ENCODE measurements around the gene RTP2.
"Not testable (repeated sequence)": the region's sequence is repeated elsewhere in the genome, so short reads cannot be mapped to it uniquely, and the experiment has no call there.

Gene RTP2

DNA sequence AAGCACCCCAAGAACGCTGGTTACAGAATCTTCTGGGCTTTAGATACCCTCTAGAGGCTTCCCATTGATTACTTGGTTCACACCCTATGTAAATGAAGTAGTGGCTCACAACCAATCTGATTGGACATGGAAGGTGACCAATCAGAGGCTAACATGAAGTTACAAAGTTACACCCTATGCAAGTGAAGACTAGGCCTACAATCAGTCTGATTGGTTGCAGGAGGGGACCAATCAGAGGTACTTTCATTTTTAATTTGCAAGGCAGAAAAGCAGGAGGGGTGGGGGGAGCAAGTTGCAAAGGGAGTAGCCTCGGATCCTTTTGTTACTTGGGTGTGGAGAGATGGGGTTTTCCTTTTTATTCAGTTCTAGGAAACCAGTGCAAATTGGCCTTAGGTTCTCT is 11.1 kb upstream of the RTP2 start:
- DNase-seq (ENCODE audit: low spot score) = no peak

DNA sequence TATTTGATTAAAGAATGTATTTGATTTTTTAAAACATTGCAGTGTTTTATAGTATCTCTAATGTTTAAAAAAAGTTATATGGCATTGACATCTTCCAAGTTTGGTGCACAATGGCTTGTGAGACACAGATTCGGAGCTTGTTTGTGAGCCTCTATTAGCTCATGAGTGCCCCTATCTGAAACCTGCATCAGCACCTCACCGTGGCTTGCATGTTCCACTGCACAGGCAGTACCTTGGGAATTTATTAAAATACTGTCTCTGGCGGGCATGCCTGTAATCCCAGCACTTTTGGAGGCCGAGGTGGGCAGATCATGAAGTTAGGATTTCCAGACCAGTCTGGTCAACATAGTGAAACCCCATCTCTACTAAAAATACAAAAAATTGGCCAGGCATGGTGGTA is 6.8 kb upstream of the RTP2 start:
- DNase-seq (ENCODE audit: low spot score) = no peak

DNA sequence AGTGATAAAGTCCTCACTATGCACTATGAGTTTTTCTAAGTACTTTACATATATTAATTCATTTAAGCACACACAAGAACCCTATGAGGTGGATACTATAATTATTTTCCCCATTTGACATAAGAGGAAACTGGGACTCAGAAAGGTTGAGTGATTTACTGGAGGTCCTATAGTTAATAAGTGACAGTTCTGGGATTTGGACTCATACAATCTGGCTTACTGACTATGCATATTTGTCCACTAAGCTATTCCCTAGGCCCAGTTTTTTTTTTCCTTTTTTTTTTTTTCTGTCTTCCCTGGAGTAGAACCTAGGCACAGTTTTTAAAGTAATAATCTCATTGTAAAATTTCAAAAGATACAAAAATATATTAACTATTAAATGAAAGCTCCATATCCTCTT is 6.3 kb upstream of the RTP2 start:
- no peak for DNase-seq (ENCODE audit: low spot score)

DNA sequence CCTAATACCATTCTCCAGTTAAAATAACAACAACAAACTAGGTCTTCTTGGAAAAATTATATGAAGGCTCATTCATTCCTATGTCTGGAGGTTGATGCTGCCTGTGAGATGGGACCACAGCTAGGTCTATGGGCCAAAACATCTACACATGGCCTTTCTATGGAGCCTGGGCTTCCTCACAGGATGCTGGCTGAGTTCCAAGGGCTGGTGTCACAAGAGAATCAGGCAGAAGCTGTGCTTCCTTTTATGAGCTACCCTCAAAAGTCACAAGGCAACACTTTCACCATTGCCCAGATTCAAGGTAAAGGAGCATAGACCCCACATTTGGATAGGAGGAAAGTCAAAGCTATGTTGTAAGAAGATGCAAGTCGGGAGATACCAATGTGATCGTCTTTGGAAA is 4.6 kb upstream of the RTP2 start:
- DNase-seq (ENCODE audit: low spot score) = no peak

DNA sequence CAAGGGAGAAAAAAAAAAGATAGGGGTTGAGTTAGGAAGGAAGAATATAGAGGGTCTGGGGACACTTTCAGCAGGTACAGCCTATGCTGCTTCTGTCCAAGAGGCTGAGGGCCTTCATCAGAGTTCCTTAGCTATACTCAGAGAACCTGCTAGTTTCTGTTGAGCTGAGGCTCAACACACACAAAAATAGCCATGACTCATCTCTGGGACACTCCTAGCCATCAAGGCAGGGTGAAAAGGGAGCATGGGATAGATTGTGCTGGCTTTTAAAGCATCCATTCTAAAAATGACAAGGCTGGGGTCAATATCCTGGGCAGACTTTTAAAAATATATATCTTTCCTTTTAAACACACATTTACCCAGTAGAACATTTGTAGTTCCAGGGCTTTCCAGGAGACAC is 2.8 kb upstream of the RTP2 start:
- DNase-seq (ENCODE audit: low spot score) = peak; percentile 63

DNA sequence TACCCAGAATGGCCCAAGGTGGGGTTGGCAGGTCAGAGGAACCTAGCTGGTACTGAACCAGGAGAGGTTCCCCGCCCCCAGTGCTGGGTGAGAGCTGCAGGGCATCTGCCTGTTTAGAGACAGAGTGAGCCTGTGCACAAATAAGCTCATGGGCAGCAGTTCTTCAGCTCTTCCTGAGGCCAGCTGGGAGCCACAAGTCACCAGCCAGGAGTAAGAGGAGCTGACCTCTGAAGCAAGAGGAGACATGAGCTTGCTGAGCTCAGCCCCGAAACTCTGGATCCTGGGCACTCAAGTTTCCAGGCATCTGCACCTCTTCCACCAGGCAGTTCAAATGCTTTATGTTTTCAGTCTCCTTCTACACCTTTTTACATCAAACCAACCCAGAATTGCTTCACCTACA is 2.1 kb downstream of the RTP2 start:
- no peak for DNase-seq (ENCODE audit: low spot score)

DNA sequence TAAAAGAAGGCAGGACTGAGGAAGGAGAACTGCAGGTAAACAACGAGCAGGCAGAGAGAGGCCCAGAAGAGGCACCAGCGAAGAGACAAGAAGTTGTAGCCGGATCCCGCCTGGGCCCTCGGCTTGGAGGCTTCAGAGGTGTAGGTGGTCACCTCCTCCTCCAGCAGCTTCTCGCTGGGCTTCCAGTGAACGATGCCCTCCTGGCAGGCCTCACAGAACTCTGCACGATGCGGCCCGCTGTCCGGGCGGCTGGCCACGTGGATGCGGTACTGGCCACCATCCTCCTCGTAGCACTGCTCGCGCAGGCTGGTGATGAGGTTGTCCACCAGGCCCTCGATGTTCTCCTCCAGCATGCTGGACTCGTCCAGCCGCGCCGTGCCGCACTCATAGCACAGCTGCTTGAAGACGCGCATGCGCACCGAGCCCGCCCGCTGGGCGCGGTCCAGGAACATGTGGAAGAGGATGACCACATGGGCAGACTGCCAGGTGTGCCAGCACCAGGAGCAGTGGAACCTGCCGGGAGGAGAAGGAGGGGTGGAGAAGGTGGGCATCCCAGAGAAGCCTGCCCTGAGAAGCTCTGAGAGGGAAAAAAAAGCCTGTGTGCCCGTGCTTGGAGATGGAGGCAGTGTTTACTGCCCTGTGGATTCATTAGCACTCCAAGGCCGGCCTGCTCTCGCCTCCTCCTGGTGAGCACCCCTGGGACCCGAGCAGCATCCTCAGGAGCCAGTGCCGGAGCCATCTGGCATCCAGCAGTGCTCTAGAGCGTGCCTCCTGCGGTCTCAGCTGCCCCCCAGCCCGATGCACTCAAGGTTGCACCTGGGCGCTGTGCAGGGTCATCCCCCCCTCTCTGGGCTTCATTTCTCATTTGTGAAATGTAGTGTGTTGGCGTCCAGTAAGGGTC is 3.6 kb downstream of the RTP2 start:
- no peak for DNase-seq (ENCODE audit: low spot score)

DNA sequence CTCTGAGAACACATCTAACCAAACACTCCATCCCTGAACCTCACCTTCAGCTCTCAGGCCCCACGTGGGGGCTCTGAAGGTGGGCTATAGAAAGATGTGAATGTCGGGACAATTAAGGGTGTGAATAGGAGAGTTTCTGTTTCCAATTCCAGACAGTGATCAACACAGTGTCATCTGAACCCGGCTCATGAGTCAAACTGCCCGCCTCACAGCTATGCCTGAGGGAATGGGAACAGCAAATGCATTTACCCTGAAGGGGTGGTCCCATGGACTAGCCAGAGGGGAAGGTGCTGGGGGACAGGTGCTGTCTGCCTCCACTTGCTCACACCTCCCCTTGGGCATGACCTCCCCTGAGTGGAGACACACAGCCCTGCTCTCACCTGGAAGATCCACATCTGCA is 6.3 kb downstream of the RTP2 start:
- no peak for DNase-seq (ENCODE audit: low spot score)

DNA sequence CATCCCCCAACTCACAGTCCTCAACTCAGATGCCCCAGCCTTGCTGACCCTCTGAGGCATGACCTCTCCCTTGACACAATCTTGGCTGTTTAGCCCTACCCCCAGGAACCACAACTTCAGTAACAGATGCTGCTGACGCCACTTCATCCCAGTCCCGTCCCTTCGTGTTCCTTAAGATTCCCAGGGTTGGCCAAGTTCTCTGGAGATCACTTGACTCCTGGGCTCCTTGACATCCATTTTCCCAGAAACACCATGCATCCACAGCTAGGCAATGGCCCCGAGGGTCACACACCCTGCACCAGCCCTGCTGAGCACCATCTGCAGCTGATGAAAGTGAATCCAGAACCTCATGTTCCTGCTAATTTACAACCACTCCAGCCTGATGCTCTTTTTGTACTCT is 6.9 kb downstream of the RTP2 start:
- DNase-seq (ENCODE audit: low spot score) = no peak

DNA sequence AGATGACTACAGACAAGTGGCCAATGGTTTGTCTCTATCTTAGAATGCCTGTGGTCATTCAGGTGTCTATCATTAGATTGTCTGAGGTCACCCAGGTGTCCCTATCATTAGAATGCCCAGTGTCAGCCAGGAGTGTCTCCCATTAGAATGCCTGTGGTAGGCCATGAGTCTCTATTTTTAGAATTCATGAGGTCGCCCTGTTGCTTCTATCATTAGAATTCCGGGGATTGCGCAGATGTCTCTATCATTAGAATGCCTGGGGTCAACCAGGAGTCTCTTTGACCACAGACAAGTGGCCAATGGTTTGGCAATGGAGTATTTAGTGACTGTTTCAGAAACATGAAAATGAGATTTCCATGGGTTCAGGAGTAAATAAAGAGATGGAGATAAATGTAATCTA is 7.6 kb downstream of the RTP2 start:
- DNase-seq (ENCODE audit: low spot score) = peak; percentile 54

DNA sequence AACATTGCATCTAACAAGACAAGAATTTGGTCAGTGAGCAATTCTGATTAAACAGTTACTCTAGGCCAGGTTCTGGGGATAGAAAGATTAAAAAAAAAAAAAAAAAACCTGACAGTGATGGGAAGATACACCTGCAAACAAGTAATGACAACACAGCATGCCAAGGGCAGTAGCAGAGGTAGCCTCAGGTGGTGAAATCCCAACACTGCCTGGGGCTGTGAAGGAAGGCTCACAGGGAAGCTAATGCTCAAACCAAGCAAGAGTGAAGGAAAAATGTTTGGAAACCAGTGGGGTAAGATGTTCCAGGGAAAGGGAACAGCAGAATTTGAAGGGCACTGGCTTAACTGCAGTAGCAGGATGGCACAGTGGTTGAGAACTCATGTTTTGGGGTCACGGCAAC is 8.9 kb downstream of the RTP2 start:
- DNase-seq (ENCODE audit: low spot score) = no peak

DNA sequence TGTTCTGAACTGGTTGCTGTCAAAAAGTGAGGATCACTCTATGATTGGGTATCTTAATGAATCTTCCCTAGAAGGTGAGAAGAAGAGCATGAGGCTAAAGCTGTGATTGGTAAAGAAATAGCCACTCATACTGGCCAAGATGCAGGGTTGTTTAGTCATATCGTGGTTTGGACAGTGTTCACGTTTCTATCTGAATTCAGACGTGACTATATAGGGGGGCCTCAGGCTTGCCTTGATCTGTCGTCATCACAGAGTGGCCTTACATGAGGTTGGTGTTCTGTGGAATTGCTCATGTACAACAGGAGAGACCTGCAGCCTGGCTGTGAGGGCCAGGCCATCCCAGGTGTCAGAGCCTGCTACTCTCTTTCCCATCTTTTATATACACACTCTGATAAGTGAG is 12.4 kb downstream of the RTP2 start:
- no peak for DNase-seq (ENCODE audit: low spot score)

DNA sequence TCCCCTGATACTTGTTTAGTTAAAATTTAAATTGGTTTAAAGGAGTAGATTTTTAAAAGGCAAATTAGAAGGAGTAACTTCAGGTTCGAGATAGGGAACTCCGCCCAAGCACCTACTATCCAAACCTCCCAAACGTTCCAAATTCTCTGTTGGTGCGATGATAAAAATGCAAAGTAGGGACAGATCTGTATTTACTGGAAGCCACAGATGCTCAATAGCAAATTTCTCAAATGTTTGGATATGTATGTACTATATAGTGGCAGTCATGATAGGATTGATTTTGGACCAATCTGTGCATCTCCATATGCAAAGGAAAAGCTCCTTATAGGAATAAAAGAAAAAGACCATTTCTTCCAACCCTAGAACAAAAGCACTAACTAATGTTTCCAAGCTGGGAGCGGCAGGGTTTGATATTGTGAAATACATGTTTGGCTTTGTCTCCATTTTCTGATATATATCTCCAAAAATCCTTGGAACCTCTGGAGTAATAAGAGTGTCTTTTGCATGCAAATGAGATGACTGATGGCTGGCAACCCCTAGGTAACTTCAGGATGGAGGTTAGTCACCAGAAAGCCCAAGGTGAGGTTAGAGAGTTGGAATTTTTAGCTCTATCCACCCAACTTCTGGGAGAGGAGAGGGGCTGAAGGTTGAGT is 15.6 kb downstream of the RTP2 start:
- DNase-seq (ENCODE audit: low spot score) = no peak

DNA sequence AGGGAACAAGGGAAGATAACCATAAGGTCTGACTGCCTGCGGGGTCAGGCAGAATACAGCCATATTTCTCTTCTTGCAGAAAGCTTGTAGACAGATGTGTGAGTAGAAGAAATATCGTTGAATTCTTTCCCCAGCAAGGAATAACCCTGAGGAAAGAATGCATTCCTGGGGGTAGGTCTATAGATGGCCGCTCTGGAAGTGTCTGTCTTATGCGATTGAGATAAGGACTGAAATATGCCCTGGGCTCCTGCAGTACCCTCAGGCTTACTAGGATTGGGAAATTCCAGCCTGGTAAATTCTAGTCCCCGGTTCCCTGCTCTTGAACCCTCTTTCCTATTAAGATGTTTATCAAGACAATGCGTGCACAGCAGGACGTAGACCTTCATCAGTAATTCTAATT is 16.4 kb downstream of the RTP2 start:
- no peak for DNase-seq (ENCODE audit: low spot score)

DNA sequence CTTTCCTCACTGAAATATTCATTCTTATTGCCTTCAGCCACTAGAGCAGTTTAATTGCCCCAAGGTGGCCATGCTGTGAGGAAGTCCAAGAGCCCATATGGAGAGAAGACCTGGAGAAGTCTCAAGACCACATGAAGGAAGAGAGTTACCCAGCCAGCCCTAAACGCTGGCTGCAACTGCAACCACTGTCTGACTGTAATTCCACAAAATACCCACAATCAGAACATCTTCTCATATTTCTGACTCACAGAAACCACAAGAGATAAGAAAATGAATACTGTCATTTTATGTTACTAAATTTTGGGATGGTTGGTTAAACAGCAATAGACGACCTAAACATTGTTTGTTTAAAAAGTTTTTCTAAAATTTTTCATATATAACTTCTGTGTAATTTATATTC is 17.5 kb downstream of the RTP2 start:
- DNase-seq (ENCODE audit: low spot score) = no peak

DNA sequence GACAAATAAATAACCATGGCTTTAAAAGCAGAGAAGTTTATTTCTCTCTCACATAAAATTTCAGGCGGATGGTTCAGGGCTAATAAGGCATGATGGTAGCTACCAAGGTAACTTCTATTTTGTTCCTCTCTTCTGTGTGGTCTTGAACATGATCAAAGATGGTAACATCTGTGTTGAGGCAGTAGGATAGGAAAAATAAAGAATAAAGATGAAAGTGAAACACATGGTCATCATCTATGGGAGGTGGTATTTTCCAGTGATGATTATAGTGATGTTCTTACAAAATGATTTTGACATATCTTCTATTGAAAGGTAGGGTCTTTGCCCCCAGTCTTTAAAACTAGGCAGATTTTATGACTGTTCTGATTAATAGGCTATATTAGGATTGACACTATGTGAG is 17.9 kb downstream of the RTP2 start:
- no peak for DNase-seq (ENCODE audit: low spot score)

DNA sequence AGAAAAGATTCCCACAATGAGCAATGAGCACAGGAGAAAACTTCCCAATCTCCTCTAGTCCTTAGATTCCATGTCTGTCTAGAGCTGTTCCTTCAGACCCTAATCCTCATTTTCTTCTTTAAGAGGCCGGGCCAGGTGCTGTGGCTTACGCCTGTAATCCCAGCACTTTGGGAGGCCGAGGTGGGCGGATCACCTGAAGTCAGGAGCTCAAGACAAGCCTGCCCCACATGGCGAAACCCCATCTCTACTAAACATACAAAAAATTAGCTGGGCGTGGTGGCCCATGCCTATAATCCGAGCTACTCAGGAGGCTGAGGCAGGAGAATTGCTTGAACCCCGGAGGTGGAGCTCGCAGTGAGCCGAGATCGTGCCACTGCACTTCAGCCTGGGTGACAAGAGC is 20.6 kb downstream of the RTP2 start:
- DNase-seq (ENCODE audit: low spot score) = not testable (repeated sequence)

DNA sequence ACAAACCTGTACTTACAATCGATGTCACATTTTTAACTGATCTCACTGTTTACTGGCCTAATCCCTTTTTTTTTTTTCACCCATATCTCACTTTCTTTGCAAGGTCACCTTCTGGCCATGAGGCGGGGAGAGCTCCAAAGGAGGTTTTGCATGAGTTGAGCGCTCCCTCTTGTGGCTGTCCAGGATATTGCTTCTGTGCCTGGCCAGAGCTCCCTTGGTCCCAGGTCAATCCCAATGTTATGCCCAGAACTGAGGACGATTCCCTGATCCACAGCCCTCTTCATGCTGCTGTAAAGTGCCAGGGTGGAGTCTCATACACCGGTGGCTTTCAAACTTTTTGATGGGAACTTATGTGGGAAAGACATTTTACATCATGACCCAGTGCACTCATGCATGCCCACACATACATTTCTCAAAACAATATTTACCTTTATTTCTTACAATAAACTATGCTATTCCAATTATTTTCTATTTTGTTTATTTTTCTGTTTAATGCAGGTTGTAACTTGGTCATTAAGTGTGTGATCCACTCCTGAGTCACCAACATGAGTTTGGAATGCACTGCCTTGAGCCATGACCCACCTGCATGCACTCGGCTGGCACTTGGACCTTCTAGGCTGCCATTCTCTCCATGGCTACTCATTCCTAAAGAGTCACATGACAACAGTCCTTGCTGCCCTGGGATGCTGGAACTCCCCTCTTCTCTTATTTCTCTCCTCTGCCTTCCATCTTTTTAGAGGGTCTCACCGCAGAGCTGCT is 22.5 kb downstream of the RTP2 start:
- peak; percentile 61 for DNase-seq (ENCODE audit: low spot score)

DNA sequence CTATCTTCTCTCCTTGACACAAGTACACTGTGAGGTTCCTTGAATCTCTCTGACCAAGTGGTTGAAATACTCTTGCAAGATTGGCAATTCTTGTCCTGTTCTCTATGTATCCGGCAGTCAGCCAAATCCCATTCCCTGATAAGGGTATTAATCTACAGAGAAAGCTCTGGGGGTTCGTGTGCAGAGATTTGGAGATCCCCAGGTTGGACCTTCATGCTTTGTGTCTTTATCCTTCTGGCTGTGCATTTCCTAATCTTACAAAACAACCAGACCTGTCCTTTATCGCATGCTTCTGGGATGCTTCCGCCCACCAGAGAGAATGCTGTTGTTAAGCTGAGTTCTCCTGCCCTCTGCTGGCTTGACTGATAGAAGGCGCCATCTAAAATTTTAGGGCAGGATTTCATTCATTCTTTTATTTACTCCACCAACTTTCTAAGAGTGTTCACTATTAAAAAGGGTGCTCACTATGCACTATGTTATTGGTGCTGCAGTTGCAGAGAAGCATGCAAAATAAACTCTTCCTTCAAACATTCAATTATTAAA is 23.6 kb downstream of the RTP2 start:
- DNase-seq (ENCODE audit: low spot score) = peak; percentile 37

DNA sequence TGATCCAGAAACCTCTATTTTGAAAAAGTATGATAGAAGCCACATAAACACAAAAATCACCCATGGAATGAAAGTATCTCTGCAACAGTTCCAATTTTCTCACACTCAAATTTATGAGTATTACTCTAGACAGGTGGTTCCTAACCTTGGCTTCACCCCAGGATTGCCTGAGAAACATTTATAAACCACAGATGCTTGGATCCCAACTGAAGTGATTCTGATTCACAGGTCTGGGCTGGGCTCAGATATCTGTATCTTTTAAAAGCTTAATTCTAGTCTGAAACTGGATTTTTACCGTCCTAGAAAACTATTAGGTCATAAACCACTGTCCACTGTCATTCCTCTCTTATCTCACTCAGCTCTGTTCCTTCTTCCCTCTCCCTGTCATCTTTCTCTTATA is 24.8 kb downstream of the RTP2 start:
- no peak for DNase-seq (ENCODE audit: low spot score)

DNA sequence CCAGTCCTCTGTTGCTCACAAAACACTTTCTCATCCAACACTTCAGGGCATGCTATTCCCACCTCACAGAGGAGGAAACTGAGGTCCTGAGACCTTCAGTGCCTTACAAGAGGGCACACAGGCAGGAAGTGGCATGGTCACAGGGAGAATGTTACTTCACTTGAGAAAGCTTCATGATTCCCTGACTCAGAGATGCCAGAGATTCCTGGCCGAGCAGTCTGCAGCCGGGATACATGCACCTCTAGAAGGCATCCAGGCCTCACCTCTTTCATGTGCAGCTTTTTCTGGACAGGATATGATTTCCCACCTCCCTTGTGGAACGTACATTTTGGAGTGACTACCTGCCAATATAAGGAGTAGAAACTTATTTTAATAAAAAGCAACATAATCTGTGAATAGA is 29.3 kb downstream of the RTP2 start:
- no peak for DNase-seq (ENCODE audit: low spot score)

DNA sequence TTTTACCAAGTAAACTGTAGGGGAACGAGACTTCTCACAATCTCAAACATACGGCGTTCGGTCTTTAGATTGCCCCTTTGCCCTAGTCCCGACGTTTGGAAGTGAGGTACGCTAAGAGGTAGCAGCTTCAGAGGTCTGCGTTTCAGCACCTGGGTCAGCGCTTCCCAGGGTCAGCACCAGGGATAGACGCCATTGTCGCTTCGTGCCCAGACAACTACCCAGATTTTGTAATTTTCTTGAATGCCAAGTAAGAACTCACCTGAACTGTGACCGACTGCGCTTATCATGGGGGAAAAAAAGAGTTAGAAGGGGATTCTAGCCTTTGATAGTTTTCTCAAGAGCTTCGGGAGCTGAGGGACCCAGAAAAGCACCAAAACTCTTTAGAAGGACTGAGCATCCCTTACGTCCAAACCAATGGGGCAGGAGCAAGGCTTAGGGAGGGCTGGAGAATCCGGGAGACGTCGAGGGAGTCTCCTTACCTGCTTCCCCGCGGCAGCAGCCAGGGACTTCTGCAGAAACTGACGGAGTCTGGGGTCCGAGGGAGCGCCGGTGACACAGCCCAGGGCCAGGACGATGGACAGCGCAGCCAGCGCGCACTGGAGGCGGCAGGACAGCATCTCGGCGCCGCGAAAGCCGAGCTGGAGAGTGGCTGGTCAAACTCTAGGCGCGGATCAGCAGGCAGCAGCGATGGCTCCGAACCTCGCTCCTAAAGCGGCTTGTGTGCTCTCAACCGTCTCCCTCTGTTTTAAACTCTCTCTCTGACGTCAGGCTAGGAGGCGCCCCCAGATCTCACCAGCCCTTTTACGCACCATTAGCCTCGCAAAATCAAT is 32.5 kb downstream of the RTP2 start, which contains the start of gene SST:
TSS of gene SST (minus strand) at position 720 of the 830 bp plus-strand sequence. CDS start at position 617, 103 bp downstream.
- peak; percentile 16 for DNase-seq (ENCODE audit: low spot score)
